ENCODE measurements around the gene YBX3.
A peak's percentile ranks its signal among the peaks of the same experiment; 100 is the strongest.

Gene YBX3

GRCh38 chr12:10669533-10669932 is 53.6 kb downstream of the YBX3 start:
- H3K36me3 Mint-ChIP-seq (ENCODE audit: low read depth) = no peaks in the 10 kb centered on the region
- ATAC-seq (no peak), DNase-seq (no peak)
- H3K27ac Mint-ChIP-seq = no peak overlapping the region
- no peaks in the 10 kb centered on the region for H3K9me3 Mint-ChIP-seq
- H3K4me3 Mint-ChIP-seq = no peak overlapping the region
- H3K4me1 Mint-ChIP-seq = peaks cover 34% of the 10 kb centered on the region
- peaks cover 2% of the 10 kb centered on the region for H3K27me3 Mint-ChIP-seq

GRCh38 chr12:10668526-10668925 is 54.6 kb downstream of the YBX3 start:
- no peak for DNase-seq
- no peaks in the 10 kb centered on the region for H3K36me3 Mint-ChIP-seq (ENCODE audit: low read depth)
- H3K27me3 Mint-ChIP-seq = no peaks in the 10 kb centered on the region
- ATAC-seq = no peak
- no peaks in the 10 kb centered on the region for H3K9me3 Mint-ChIP-seq
- peaks cover 24% of the 10 kb centered on the region for H3K4me1 Mint-ChIP-seq
- H3K4me3 Mint-ChIP-seq = peak overlapping the region; percentile 66
- H3K27ac Mint-ChIP-seq = no peak overlapping the region

DNA sequence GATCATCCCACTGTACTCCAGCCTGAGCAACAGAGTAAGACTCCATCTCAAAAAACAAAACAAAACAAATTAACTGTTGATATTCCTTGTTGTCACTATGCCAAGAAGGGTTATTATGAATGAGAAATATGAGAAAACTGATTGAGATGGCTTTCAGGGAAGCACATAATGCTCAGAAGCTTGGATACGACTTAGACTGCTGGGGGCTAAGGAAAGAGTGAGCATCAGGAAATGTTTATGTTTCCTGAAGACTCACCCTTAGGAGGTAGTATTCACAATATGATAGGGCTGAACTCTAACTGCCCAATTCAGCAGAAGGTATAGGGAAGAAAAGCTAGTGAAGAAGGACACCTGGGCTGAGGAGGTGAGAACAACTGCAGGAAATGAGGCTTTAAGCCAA is 55.5 kb downstream of the YBX3 start:
- no peaks in the 10 kb centered on the region for H3K9me3 Mint-ChIP-seq
- peaks cover 17% of the 10 kb centered on the region for H3K4me1 Mint-ChIP-seq
- DNase-seq = no peak
- ATAC-seq = no peak
- H3K27ac Mint-ChIP-seq = no peak overlapping the region
- H3K36me3 Mint-ChIP-seq (ENCODE audit: low read depth) = no peaks in the 10 kb centered on the region
- H3K4me3 Mint-ChIP-seq = peak overlapping the region; percentile 0
- no peaks in the 10 kb centered on the region for H3K27me3 Mint-ChIP-seq

- Mint-ChIP-seq H3K9me3 (no peaks in the 10 kb centered on the region), H3K4me3 (no peak overlapping the region), H3K27me3 (peaks cover 3% of the 10 kb centered on the region), H3K4me1 (peaks cover 10% of the 10 kb centered on the region), H3K27ac (no peak overlapping the region), H3K36me3 (ENCODE audit: low read depth) (no peaks in the 10 kb centered on the region)
- DNase-seq (no peak), ATAC-seq (no peak)
Measured at GRCh38 chr12:10664499-10664898, 58.6 kb downstream of the YBX3 start.

DNA sequence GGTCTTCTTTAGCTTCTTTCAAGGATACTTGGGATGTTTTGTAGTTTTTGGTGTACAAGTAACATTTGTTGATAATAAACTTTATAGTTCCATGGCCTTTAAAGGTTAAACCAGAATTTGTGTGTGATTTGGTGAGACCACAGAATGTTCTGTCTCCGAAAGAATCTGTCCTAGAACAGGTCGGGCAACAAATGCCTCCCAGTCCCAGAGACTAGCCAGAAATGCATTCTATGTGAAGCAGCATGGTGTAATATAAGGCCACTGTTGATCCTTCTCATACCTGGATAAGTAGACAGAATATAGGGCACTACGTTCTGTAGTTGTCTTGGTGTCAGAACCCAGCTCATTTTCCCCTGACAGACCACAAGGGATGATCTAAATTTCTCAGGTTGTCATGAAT is 59.3 kb downstream of the YBX3 start:
- Mint-ChIP-seq H3K27me3 (peaks cover 3% of the 10 kb centered on the region), H3K9me3 (no peaks in the 10 kb centered on the region), H3K4me3 (no peak overlapping the region), H3K36me3 (ENCODE audit: low read depth) (no peaks in the 10 kb centered on the region), H3K27ac (no peak overlapping the region), H3K4me1 (peaks cover 10% of the 10 kb centered on the region)
- DNase-seq = no peak
- no peak for ATAC-seq

DNA sequence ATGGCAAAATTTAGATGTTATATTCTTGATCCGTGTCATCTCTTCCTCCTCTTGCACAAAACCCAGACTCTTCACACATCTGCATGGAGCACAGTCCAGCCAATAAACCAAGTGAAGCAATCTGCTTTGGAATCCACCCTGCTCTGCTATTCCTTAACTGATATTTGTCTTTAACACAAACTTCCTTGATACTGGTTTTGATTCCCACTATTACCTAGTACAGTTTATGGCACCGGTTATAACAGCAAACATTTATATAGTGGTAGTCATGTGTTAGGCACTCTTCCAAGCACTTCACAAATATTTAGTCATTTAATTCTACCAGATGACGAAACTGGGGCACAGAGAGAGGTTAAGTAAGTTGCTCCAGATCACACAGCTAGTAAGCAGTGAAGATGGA is 61.8 kb downstream of the YBX3 start:
- DNase-seq = no peak
- ATAC-seq = no peak
- Mint-ChIP-seq H3K27ac (no peak overlapping the region), H3K4me3 (no peak overlapping the region), H3K4me1 (no peaks in the 10 kb centered on the region), H3K36me3 (ENCODE audit: low read depth) (no peaks in the 10 kb centered on the region), H3K27me3 (peaks cover 7% of the 10 kb centered on the region), H3K9me3 (peaks cover 7% of the 10 kb centered on the region)

GRCh38 chr12:10654003-10654402 is 69.1 kb downstream of the YBX3 start:
- Mint-ChIP-seq H3K4me3 (no peak overlapping the region), H3K9me3 (peaks cover 7% of the 10 kb centered on the region), H3K4me1 (no peaks in the 10 kb centered on the region), H3K36me3 (ENCODE audit: low read depth) (peaks cover 4% of the 10 kb centered on the region), H3K27ac (no peak overlapping the region), H3K27me3 (peaks cover 4% of the 10 kb centered on the region)
- ATAC-seq (no peak), DNase-seq (no peak)

- Mint-ChIP-seq H3K27me3 (no peaks in the 10 kb centered on the region), H3K36me3 (ENCODE audit: low read depth) (peaks cover 9% of the 10 kb centered on the region), H3K4me1 (no peaks in the 10 kb centered on the region), H3K9me3 (peaks cover 11% of the 10 kb centered on the region), H3K27ac (no peak overlapping the region), H3K4me3 (no peak overlapping the region)
- ATAC-seq (no peak), DNase-seq (no peak)
Measured at GRCh38 chr12:10652192-10652591, 70.9 kb downstream of the YBX3 start.

Measured in activated naive CD8-positive, alpha-beta T cell treated with anti-CD3 and anti-CD28 coated beads, Interleukin-2, amount 50 U/mL, for 24 hours (primary cell).